ENCODE data around the gene ROR1.

ROR1 gene

DNA sequence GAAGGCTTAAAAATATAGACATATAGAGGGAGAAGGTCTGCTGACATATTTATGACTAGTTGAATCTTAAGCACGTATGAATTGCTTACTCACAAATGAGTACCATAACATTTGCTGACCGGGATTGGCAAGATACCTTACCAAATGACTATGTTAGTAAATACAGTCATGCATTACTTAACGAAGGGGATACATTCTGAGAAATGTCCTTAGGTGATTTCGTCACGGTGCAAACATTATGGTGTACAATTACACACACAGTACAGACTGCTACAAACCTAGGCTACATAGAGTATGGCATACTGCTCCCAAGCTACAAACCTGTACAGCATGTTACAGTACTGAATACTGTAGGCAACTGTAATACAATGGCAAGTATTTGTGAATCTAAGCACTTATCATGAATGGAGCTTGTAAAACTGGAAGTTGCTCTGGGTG lies 410.2 kb downstream of the ROR1 start:
- no peak overlapping the region for H3K4me2 ChIP-seq (ENCODE audit: low read depth, low read length)
- H3K9me3 ChIP-seq (replicated peaks; ENCODE audit: insufficient read depth, low read length): no peaks in the 10 kb centered on the region
- TF ChIP-seq, protein P1, sequence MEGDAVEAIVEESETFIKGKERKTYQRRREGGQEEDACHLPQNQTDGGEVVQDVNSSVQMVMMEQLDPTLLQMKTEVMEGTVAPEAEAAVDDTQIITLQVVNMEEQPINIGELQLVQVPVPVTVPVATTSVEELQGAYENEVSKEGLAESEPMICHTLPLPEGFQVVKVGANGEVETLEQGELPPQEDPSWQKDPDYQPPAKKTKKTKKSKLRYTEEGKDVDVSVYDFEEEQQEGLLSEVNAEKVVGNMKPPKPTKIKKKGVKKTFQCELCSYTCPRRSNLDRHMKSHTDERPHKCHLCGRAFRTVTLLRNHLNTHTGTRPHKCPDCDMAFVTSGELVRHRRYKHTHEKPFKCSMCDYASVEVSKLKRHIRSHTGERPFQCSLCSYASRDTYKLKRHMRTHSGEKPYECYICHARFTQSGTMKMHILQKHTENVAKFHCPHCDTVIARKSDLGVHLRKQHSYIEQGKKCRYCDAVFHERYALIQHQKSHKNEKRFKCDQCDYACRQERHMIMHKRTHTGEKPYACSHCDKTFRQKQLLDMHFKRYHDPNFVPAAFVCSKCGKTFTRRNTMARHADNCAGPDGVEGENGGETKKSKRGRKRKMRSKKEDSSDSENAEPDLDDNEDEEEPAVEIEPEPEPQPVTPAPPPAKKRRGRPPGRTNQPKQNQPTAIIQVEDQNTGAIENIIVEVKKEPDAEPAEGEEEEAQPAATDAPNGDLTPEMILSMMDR (IDR thresholded peaks at IDR 0.05; ENCODE audit: low read length): no peak
- TF ChIP-seq EZH2 (optimal IDR thresholded peaks at IDR 0.05; ENCODE audit: low read depth, low read length) (no peak), EZH2phosphoT487 (IDR thresholded peaks at IDR 0.05; ENCODE audit: low read length) (no peak)
- no peak overlapping the region for H3K27ac ChIP-seq (ENCODE audit: low read length)
- no peaks in the 10 kb centered on the region for H3K36me3 ChIP-seq (replicated peaks; ENCODE audit: insufficient read depth, low read length)
- no peak for DNase-seq
- no peak overlapping the region for H3K9ac ChIP-seq (ENCODE audit: low read length)
- no peaks in the 10 kb centered on the region for H3K27me3 ChIP-seq (replicated peaks; ENCODE audit: insufficient read depth, low read length)
- no peak overlapping the region for H3K4me3 ChIP-seq (ENCODE audit: low read length)
- no peaks in the 10 kb centered on the region for H3F3A ChIP-seq (ENCODE audit: insufficient read depth, low read length)
- H3K4me1 ChIP-seq (ENCODE audit: low read length): no peaks in the 10 kb centered on the region
- no peaks in the 10 kb centered on the region for H4K20me1 ChIP-seq (ENCODE audit: insufficient read depth, low read length)
- H3K79me2 ChIP-seq (ENCODE audit: low read length): no peaks in the 10 kb centered on the region
- no peaks in the 10 kb centered on the region for H3K9me2 ChIP-seq (replicated peaks; ENCODE audit: insufficient read depth, low read length)
- no peak overlapping the region for H2AFZ ChIP-seq (ENCODE audit: low read length)

GRCh38 chr1:64186138-64186897 lies 412.5 kb downstream of the ROR1 start:
- Histone ChIP-seq H3K36me3 (replicated peaks; ENCODE audit: insufficient read depth, low read length) (no peaks in the 10 kb centered on the region), H3F3A (ENCODE audit: insufficient read depth, low read length) (no peaks in the 10 kb centered on the region), H2AFZ (ENCODE audit: low read length) (no peak overlapping the region), H3K9me2 (replicated peaks; ENCODE audit: insufficient read depth, low read length) (no peaks in the 10 kb centered on the region), H3K27ac (ENCODE audit: low read length) (no peak overlapping the region), H3K4me1 (ENCODE audit: low read length) (no peaks in the 10 kb centered on the region), H3K27me3 (replicated peaks; ENCODE audit: insufficient read depth, low read length) (no peaks in the 10 kb centered on the region), H4K20me1 (ENCODE audit: insufficient read depth, low read length) (no peaks in the 10 kb centered on the region), H3K9me3 (replicated peaks; ENCODE audit: insufficient read depth, low read length) (no peaks in the 10 kb centered on the region), H3K4me2 (ENCODE audit: low read depth, low read length) (no peak overlapping the region), H3K9ac (ENCODE audit: low read length) (no peak overlapping the region), H3K79me2 (ENCODE audit: low read length) (no peaks in the 10 kb centered on the region), H3K4me3 (ENCODE audit: low read length) (no peak overlapping the region)
- DNase-seq: no peak
- TF ChIP-seq, protein P1 (IDR thresholded peaks at IDR 0.05; ENCODE audit: low read length): no peak
- no peak for TF ChIP-seq EZH2phosphoT487 (IDR thresholded peaks at IDR 0.05; ENCODE audit: low read length)
- TF ChIP-seq EZH2 (optimal IDR thresholded peaks at IDR 0.05; ENCODE audit: low read depth, low read length): no peak

GRCh38 chr1:64186898-64187280 lies 413.1 kb downstream of the ROR1 start:
- Histone ChIP-seq H3K9me2 (replicated peaks; ENCODE audit: insufficient read depth, low read length) (no peaks in the 10 kb centered on the region), H3K9ac (ENCODE audit: low read length) (no peak overlapping the region), H3F3A (ENCODE audit: insufficient read depth, low read length) (no peaks in the 10 kb centered on the region), H2AFZ (ENCODE audit: low read length) (no peak overlapping the region), H3K4me3 (ENCODE audit: low read length) (no peak overlapping the region), H3K4me2 (ENCODE audit: low read depth, low read length) (no peak overlapping the region), H3K9me3 (replicated peaks; ENCODE audit: insufficient read depth, low read length) (no peaks in the 10 kb centered on the region), H3K4me1 (ENCODE audit: low read length) (no peaks in the 10 kb centered on the region), H3K36me3 (replicated peaks; ENCODE audit: insufficient read depth, low read length) (no peaks in the 10 kb centered on the region), H3K27me3 (replicated peaks; ENCODE audit: insufficient read depth, low read length) (no peaks in the 10 kb centered on the region), H3K27ac (ENCODE audit: low read length) (no peak overlapping the region), H4K20me1 (ENCODE audit: insufficient read depth, low read length) (no peaks in the 10 kb centered on the region), H3K79me2 (ENCODE audit: low read length) (no peaks in the 10 kb centered on the region)
- TF ChIP-seq EZH2 (optimal IDR thresholded peaks at IDR 0.05; ENCODE audit: low read depth, low read length) (no peak), EZH2phosphoT487 (IDR thresholded peaks at IDR 0.05; ENCODE audit: low read length) (no peak)
- TF ChIP-seq, protein P1 (IDR thresholded peaks at IDR 0.05; ENCODE audit: low read length): no peak
- no peak for DNase-seq
